Ovary (tissue), 9 donors: ENCODE results near the gene SOCS7. TPM values are rescaled to one million over a fixed set of nuclear protein-coding genes. Genes with fewer than 3 reads are reported as not detected.

Experiments
- DNase-seq, 5 donors: peaks; one replicate each; pipeline ENCODE4 v3.0.0-alpha.2; 2019 to 2020
- H3K27ac ChIP-seq, 2 donors: fragments of 200-600 bp; one replicate each; pipeline versions ENCODE4 v1.5.1 to v1.8.0; 2019 to 2022
- H3K27me3 ChIP-seq: fragments of 200-600 bp; one replicate; pipeline ENCODE4 v1.8.0; 2022
- H3K36me3 ChIP-seq: fragments of 200-600 bp; sonication (generic); one replicate; pipeline ENCODE4 v1.5.1; 2019
- H3K4me1 ChIP-seq: one replicate; pipeline ENCODE4 v1.8.1; 2013; ENCODE audit warnings: mild to moderate bottlenecking, moderate library complexity; ENCODE audit not compliant: insufficient read depth
- H3K4me3 ChIP-seq: fragments of 200-600 bp; sonication (generic); one replicate; pipeline ENCODE4 v1.5.1; 2017
- H3K9me3 ChIP-seq, 2 donors: fragments of 200-600 bp in 1 of 2; sonication (generic) in 1 of 2; one replicate each; pipeline versions ENCODE4 v1.5.1 to v1.8.1; 2013 to 2019; ENCODE audit warnings: mild to moderate bottlenecking in 1 of 2, moderate library complexity in 1 of 2
- EP300 ChIP-seq: sonication (generic); formaldehyde crosslinking; IDR thresholded peaks from one replicate; pipeline ENCODE4 v1.6.1; 2017; ENCODE audit warnings: antibody characterized with exemption
- POLR2A ChIP-seq: fragments of 450-650 bp; IDR thresholded peaks from one replicate; pipeline ENCODE4 v1.6.1; 2017; ENCODE audit warnings: antibody characterized with exemption, mild to moderate bottlenecking, moderate library complexity
- WGBS, 3 donors: extraction: QIAGEN DNeasy Blood & Tissue Kit in 1 of 3; methylation state at CpG; one replicate each; pipeline versions ENCODE4 v1.1.5 to v1.1.7; 2013 to 2017; 5-methylcytosine and 5-hydroxymethylcytosine counted together
- intact Hi-C, 4 donors: fragments of 100-400 bp; cut with DNase I; formaldehyde crosslinking; loops; one replicate each; pipeline versions ENCODE4 v1.11.0 to v1.15.1; 2022 to 2023
- polyA plus RNA-seq, 2 donors: library from polyadenylated mRNA; stranded (reverse); fragments of 200-250 nt in 1 of 2; fragments of 350-450 nt in 1 of 2; fragmentation: Illumina TruSeq in 1 of 2; extraction: RNeasy Lipid Tissue Mini Kit (QIAGEN cat#74804) in 1 of 2; gene quantifications; one replicate each; pipeline ENCODE4 v1.2.3, GENCODE V29; 2013 to 2014
- total RNA-seq, 7 donors: library from RNA; depleted of rRNA in 2 of 7; stranded (reverse); fragments of >200 nt in 2 of 7; fragmentation: NEBNext Ultra II Directional in 3 of 7; extraction: Animal tissue kit (Norgen Biotek cat#: 25700) in 3 of 7; gene quantifications; one replicate each; pipeline versions ENCODE4 v1.1.0 to v1.2.4, GENCODE V29; 2016 to 2023
- TF ChIP-seq, protein P1 (sequence below), 3 donors: fragments of 450-650 bp in 2 of 3; fragments of 200-600 bp in 1 of 3; IDR thresholded peaks; one replicate each; pipeline versions ENCODE4 v1.5.1 to v1.8.0; 2016 to 2022; ENCODE audit warnings: antibody characterized with exemption in 3 of 3, mild to moderate bottlenecking in 1 of 3
- donor health status: DM: no; HTN: no; CAD: no; lungs with moderate emphysema.
- donor health status: DM: no; HTN: no; CAD: no.
- donor health status: Bipolar disorder and iron deficiency.
- donor health status: DM: yes; HTN: yes; CAD: no.
- donor health status: DM: no; HTN: no; CAD: no.
- donor health status: DM: yes; HTN: yes; CAD: no.

The SOCS7 gene
- total and polyA plus RNA-seq, 9 donors, result 8.9 to 23.8 (median 19.6) TPM

DNA sequence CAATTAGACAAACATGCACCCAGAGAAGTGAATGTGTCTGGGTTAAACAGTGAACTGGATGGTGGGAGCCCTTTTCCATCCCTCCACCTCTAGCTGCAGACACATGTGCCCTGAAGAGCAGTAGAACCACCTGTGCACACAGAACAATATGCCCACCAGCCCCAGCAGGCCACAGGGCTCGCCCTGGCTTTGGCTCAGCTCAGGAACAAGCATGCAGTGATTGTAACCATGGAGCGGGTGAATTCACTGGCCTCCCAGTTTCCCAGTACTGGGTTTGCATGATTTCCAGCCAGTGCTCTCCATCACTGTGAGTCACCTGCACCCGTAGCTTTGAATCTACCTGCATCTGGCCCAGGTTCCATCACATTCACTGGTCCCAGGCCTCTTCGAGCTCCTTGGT, 13.1 kb upstream of the SOCS7 start:
- no peak overlapping the region for H3K4me3 ChIP-seq
- intact Hi-C loops, result no loop called here
- TF ChIP-seq EP300 (no peak), POLR2A (no peak)
- TF ChIP-seq, protein P1, sequence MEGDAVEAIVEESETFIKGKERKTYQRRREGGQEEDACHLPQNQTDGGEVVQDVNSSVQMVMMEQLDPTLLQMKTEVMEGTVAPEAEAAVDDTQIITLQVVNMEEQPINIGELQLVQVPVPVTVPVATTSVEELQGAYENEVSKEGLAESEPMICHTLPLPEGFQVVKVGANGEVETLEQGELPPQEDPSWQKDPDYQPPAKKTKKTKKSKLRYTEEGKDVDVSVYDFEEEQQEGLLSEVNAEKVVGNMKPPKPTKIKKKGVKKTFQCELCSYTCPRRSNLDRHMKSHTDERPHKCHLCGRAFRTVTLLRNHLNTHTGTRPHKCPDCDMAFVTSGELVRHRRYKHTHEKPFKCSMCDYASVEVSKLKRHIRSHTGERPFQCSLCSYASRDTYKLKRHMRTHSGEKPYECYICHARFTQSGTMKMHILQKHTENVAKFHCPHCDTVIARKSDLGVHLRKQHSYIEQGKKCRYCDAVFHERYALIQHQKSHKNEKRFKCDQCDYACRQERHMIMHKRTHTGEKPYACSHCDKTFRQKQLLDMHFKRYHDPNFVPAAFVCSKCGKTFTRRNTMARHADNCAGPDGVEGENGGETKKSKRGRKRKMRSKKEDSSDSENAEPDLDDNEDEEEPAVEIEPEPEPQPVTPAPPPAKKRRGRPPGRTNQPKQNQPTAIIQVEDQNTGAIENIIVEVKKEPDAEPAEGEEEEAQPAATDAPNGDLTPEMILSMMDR (IDR thresholded peaks at IDR 0.05), result no peak
- H3K9me3 ChIP-seq, result no peaks in the 10 kb centered on the region
- H3K27ac ChIP-seq, result no peak overlapping the region
- no peaks in the 10 kb centered on the region for H3K36me3 ChIP-seq
- H3K27me3 ChIP-seq, result no peaks in the 10 kb centered on the region
- DNase-seq, result no peak
- 87 to 97% (median 88%) methylated on average over 4 of the region's 4 CpGs for WGBS, 3 donors
- H3K4me1 ChIP-seq, result no peaks in the 10 kb centered on the region

DNA sequence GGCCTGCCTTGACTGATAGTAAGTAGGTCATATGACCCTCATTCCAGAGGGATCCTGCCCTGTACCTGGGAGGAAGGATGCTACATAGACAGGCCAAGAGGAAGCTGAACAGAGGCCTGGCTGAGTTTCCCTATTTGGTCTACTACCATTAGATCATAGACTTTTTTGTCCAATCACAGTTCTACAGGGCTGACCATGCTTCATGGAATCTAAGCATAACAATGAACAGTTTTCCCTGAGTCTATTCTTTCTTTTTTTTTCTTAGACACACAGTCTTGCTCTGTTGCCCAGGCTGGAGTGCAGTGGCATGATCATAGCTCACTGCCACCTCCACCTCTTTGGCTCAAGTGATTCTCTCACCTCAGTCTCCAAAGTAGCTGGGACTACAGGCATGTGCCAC, 11.8 kb upstream of the SOCS7 start:
- no peak for DNase-seq
- no peak overlapping the region for H3K27ac ChIP-seq
- H3K4me3 ChIP-seq, result no peak overlapping the region
- H3K27me3 ChIP-seq, result no peaks in the 10 kb centered on the region
- no peaks in the 10 kb centered on the region for H3K36me3 ChIP-seq
- intact Hi-C loops, result loop anchor here in 1 of 4 donors (10.0 kb wide), 2 partner anchors 145 to 325 kb away; no protein-coding TSS in a partner anchor
- H3K9me3 ChIP-seq, result no peaks in the 10 kb centered on the region
- no peak for TF ChIP-seq EP300
- TF ChIP-seq, protein P1 (IDR thresholded peaks at IDR 0.05), result no peak
- no peak for TF ChIP-seq POLR2A
- H3K4me1 ChIP-seq, result no peaks in the 10 kb centered on the region

GRCh38 chr17:38341035-38341721, 10.5 kb upstream of the SOCS7 start:
- Histone ChIP-seq H3K4me3 (no peak overlapping the region), H3K36me3 (no peaks in the 10 kb centered on the region), H3K9me3 (no peaks in the 10 kb centered on the region), H3K4me1 (no peaks in the 10 kb centered on the region), H3K27ac (no peak overlapping the region), H3K27me3 (no peaks in the 10 kb centered on the region)
- DNase-seq, result peak in 2 of 5 donors; percentile 38 to 57
- TF ChIP-seq EP300, result no peak
- TF ChIP-seq POLR2A, result no peak
- TF ChIP-seq, protein P1 (IDR thresholded peaks at IDR 0.05), result no peak
- 66 to 74% (median 67%) methylated on average over 5 of the region's 5 CpGs for WGBS, 3 donors
- intact Hi-C loops, result loop anchor here in 1 of 4 donors (10.0 kb wide), 2 partner anchors 144 to 324 kb away; no protein-coding TSS in a partner anchor

DNA sequence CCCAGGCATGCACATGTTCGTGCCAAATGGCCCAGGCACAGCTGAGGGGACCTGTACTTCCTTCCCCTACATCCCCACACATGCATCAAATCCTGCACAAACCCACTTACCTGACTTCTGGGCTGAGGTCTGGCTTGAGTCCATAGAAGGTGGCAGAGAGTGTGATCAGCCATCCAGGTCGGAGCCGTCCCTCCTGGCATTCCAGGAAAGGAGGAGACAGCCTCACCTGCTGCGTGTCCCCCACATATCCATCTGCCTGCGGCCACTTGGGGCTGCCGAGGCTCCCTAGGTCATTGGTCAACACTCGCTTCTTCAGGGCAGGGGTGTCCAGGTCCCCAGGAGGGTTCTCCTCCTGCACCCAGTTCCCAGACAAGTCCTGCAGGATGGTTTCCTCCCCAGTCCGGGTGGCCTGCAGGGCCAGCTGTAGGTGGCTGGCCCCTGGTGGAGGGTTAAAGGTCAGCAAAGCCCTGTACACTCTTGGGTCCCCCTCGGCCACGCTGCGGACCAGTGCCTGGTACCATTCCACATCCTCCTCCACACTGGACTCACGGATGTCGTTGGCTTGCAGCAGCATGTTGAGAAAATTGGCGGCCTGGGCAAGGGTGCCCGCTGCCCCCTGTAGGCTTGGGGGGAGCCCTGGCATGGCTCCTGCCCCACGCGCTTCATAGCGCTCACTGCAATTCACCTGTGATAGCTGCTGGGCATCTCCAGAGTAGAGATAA, 8.6 kb upstream of the SOCS7 start:
- no peak overlapping the region for H3K27ac ChIP-seq
- no peaks in the 10 kb centered on the region for H3K36me3 ChIP-seq
- no peak overlapping the region for H3K4me3 ChIP-seq
- H3K9me3 ChIP-seq, result no peaks in the 10 kb centered on the region
- intact Hi-C loops, result loop anchor here in 1 of 4 donors (10.0 kb wide), 2 partner anchors 142 to 322 kb away; no protein-coding TSS in a partner anchor
- peak in 1 of 5 donors; percentile 24 for DNase-seq
- H3K4me1 ChIP-seq, result no peaks in the 10 kb centered on the region
- TF ChIP-seq, protein P1 (IDR thresholded peaks at IDR 0.05), result no peak
- TF ChIP-seq EP300 (no peak), POLR2A (no peak)
- WGBS, 3 donors, result 79 to 84% (median 80%) methylated on average over 12 to 18 of the region's 18 CpGs
- no peaks in the 10 kb centered on the region for H3K27me3 ChIP-seq
